HG03139 (cell line): Measurements from ENCODE around the gene ACKR4.
"Not testable (repeated sequence)": the region's sequence is repeated elsewhere in the genome, so short reads cannot be mapped to it uniquely, and the experiment has no call there.

Experiments used
- ATAC-seq: cut with Tn5 transposase; IDR thresholded peaks from one replicate; pipeline ENCODE4 v1.9.1; 2021; ENCODE audit not compliant: unreplicated experiment

Gene ACKR4

DNA sequence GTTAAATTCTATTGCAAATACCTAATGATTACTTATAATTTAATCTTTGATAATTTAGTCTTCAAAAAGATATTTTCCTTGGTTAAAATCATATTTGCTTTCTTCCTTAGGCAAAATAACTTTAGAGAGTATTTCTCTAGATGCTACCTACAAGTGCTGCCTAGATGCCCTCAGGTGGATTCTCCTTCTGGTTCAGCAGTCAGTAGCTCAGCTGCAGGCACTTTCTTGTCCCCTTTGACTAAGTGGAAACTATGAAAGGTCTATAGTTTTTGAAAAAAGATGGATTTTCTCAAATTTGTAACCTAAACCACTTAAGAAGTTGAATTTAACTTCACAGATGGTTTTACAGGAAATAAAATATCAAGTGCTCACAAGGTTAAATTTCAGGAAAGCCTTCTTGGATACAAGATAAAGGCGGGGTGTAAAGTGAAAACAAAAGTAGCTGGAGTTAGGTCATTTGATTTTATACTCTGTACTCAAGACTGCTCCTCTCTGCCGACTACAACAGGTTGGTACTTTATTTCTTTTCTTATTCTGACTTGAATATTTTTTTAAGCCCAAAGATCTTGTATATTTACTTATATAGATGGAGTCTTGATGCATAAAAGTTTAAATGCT lies at the start of gene ACKR4:
Gene ACKR4, plus strand, starts transcription at position 455 of the 618 bp plus-strand sequence. CDS start 3,128 bp downstream, outside the sequence.
- no peak for ATAC-seq

DNA sequence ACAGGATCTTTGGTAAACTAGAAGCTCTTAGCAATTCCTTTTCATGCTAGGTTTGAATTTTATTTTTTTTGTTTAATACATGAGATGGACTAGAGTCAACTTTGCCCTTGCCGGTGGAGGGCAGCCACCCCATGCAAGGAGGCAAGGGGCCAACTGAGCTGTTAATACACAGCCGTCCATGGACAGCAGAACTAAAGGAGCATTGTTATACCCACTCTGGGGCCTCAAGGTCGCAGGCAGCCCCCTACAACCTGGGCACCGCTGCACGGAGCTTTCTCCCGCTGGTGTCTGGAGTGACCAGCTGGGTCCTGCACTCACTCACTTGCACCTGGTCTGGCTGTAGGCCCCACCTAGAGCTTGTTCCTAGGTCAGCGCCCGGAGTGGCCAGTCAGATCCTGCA lies 47.9 kb upstream of the ACKR4 start:
- no peak for ATAC-seq

DNA sequence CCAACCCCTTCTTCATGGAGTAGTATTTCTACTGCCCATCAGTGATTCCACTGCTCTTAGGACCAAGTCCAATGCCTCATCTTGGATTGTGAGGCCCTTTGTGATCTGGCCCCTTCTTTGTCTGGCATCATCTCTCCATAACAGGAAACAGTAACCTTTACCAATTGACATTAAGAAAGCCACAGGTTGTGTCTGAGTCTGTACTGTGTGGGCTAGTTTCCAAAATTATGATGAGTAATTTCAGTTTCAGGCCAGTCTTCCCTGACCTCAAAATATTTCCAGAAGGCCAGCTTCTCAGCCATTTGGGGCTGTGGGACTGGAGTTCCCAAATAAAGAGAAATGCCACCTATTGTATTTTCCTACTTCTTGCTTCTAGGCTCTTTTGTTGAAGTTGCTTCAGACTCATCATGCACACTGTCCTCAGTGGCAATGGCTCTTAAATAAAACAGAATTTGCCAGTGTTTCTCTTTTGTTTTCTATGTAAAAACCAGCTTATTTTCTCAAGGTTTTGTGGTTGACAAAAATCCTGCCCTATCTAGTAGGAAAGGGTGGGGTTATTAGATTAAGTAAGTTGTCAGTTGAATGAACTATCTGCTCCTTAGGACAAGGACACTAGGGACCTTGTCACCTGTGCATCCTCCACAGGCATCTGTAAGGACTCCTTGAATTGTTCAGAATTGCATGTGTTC lies 47.0 kb upstream of the ACKR4 start:
- ATAC-seq = peak; percentile 77

DNA sequence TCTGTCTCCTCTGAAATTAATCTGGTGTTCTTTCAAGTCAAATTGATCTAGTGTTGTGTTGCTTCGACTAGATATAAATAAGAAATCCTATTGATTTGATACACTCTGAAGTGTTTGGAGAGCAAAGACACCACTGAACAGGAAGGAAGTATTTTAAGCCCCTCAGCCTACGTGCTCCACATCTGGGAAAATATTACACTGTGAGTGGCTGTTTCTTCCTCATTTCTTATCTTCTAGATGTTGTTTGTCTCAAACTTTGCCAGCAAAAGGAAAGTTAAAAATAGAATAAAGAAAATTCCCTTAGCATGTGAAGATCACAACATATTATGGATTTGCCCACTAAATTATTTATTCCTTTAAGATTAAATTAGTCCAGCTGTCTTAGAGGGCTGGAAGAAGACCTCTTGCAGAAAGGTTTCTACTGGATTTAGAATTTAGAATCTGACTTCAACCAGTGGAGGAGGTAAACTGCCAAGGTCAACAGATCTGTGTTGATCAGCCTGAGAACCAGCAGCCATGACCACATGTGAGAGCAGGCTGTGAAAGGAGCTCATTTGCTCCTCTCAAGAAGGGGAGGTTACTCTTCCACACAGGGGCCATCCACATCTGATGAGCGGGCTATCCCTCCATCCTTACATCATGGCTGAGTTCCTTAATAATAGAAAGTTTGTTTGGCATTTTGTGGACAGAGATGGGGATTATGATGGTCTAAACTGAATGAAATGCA lies 46.3 kb upstream of the ACKR4 start:
- no peak for ATAC-seq

DNA sequence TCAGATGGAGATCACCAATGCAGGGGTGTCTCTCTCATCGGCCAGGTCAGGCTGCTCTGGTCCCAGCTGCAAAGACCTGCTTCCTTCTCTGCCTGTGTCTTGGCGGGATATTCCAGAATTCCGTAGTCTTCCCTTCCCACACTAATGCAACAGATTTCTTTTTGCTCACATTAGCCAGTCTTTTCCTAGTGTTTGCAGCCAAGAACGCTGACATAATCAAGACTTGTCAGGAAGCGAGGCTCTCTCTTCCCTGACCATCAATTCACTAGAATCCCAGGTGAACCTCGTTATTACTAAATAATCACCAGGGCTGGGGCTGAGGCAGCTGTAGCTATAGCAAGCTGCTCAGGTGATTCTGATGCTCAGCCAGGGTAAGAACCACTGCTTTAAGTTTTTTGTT lies 43.2 kb upstream of the ACKR4 start:
- no peak for ATAC-seq

DNA sequence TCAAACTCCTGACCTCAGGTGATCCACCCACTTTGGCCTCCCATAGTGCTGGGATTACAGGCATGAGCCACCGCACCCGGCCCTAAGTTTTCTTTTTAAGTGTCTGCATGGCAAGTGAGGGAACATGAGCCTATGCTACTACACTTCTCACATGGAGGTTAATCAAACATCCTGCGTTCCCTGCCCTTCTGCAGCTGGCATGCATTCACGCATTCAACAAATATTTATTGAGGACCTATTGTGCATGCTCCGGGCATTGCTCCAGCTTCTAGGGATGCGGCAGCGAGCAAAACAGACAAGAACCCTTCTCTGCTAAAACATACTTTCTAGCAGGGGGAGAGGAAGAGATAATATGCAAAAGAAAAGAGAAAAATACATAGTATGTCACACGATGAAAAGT lies 42.6 kb upstream of the ACKR4 start:
- no peak for ATAC-seq

DNA sequence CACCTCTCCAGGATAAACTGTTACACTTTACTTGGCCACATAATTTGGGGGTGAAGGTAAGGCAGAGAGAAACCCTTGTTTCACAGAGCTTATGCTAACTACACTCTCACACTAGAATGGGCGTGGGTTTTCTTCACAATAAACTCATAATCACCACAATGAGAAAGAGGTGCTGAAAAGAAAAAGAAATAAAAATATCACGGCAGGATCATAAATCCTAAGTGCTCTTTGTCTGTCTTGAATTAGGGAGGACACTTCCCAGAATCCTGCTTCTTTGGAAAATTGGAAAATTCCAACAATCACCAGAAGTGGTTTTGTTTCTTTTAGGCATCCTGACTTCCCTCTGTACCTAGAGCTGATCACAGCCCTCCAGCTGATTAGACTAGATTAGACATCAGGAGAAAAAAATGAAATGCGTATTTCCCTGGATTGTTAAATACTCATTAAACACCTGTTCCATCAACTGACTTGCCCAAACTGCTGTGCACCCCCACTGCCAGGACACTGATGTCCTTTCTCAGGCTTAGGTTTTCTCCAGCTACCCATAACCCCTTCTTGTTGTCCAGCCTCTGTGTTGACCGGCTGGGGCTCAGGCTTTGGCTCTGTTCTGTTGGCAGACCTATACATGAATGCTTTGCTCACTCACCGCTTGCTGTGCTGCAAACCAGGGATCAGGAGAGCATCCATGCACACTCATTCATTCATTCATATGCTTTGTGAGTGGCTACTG lies 41.6 kb upstream of the ACKR4 start:
- ATAC-seq = no peak

DNA sequence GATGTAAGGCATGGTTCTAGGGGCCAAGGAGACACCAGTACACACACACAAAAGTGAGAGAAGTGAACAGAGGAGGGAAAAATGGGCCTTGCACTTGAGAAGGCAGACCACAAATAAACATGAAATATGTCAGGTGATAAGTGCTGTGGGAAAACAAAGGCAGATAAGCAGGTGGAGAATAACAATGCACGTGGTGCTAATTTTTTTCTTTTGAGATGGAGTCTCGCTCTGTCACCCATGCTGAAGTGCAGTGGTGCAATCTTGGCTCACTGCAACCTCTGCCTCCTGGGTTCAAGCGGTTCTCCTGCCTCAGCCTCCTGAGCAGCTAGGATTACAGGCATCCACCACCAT lies 41.1 kb upstream of the ACKR4 start:
- ATAC-seq = not testable (repeated sequence)

DNA sequence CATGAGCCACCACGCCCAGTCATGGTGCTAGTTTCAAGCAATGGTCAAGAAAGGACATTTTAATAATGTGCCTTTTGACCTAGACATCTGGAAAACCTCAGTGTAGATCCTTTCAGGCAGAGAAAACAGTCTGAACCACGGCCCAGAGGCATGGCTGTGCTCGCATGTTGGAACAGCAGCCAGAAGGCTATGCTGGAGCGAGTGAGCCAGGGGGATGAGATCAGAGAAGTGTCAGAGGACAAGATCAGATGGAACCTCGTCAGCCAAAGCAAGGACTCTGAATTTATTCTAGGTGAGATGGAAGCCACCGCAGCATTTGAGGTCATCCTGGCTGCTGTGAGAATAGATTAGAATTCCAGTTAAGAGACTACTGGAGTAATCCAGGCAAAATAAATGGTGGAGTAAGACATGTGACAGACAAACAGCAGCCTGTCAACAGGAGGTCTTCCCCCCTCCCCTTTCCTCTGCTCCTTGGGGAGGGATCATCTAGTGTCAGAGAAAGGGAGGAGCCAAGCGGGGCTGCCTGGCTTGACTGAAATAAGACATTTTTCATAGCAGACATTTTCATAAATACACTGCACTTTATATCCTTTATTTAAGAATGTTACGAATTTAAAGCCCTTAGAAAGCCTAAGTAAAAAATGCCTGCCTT lies 40.4 kb upstream of the ACKR4 start:
- ATAC-seq = no peak

DNA sequence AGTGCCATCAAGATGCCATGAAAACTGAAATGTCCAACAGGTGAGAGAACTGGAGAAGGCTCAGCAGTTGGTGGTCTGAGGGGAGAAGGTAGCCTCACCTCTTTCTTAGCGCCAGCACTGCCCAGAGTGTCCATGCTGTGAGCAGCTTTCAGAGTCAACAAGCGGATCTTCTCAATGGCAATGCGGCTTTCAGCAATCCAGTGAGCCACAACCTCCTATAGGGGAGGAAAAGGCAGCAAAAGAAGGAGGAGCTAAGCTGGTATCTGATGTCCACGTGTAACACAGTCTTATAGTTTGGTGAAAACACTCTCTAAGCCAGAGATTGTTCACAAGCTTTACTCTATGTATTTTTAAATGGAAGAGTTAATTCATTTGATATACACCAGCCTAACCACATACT lies 36.1 kb upstream of the ACKR4 start:
- no peak for ATAC-seq

DNA sequence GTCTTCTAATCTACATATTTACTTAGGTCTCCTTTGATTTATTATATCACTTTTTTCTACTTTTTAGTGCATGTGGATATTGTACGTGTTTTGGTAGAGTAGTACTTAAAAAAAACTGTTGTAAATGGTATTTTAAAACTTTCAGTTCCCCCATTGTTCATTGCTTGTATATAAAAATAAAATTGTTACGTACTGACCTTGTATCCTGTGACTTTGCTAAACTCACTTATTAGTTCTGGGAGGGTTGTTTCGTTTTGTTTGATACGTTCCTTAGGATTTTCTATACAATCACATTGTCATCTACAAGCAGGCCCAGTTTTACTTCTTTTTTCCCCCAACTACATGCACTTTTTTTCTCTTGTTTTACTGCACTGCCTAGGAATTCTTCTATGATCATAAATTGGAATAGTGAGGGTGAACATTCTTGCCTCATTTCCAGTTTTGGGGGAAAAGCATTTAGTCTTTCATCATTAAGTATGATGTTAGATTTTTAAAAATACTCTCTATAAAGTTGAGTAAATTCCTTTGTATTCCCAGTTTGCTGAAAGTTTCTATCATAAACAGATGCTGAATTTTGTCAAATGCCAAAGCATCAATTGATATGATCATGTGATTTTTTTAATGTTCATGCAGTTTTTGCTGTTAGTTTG lies 33.5 kb upstream of the ACKR4 start:
- ATAC-seq = no peak

DNA sequence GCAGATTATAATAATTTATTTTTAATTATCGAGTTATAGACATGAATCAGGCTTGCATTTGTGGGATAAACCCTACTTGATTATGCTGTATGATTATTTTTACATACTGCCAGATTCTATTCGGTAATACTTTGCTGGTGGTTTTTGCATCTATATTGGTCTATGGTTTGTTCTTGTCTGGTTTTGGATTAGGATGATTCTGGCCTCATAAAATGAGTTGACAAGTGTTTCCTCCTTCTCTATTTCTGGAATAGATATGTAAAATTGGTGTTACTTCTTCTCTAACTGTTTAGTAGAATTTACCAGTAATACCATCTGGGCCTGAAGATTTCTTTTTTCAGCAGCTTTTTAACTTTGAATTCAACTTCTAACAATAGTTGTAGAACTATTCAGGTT lies 33.0 kb upstream of the ACKR4 start:
- no peak for ATAC-seq

DNA sequence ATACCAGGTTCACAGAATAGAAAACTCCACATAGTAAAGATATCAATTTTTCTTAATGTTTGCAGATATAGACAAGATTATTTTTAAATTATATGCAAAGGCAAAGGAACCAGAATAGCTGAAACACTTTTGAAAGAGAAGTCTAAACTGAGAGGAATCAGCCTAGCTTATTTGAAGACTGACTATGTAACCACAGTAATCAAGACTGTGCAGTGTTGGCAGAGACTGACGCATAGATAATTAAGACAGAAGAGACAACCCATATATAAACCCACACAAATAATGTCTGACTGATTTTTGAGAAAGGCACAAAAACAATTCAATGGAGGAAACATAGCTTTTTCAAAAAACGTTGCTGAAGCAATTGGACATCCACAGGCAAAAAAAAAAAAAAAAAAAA lies 28.6 kb upstream of the ACKR4 start:
- no peak for ATAC-seq

DNA sequence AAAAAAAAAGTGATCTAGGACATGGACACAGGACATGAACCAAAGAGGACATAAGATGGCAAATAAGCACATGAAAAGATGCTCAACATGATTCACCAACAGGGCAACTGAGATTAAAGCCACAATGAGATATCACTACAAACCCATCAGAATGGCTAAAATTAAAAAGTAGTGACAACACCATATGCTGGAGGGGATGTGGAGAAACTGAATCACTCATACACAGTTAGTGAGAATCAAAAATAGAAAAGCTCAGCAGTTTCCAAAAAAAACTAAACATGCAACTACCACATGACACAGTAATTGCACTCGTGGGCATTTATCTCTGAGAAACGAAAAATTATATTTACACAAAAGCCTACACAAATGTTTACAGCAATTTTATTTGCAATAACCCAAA lies 27.9 kb upstream of the ACKR4 start:
- no peak for ATAC-seq

DNA sequence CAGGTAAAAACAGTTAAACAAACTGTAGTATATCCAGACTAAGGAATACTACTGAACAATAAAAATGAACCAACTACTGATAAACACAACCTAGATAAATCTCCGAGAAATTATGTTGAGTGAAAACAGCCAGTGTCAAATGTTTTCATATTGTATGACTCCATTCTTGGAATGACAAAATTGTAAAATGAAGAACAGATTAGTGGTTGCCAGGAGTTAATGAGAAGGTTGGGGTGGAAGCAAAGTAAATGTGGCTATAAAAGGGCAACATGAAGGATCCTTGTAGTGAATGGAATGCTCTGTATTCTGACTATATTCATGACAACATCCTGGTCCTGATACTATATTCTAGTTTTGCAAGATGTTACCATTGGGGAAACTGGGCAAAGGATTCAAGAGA lies 27.5 kb upstream of the ACKR4 start:
- no peak for ATAC-seq

DNA sequence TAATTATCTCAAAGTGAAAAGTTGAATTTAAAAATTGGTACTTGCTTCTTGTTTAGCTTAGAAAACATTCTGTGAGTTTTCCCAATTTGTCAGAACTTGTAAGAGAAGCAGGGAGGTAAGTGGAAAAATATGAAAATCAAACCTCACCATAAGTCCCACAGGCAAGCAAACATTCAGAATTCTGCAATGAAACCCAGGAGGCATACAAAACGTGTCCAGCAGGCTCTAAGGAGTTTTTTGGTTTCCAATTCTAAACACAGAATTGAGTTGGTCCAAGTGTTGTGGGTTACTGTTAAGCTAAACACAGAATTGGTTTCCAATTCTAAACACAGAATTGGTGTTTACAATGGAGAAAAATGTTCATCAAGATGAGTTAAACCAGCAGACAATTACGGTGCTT lies 27.1 kb upstream of the ACKR4 start:
- ATAC-seq = no peak

DNA sequence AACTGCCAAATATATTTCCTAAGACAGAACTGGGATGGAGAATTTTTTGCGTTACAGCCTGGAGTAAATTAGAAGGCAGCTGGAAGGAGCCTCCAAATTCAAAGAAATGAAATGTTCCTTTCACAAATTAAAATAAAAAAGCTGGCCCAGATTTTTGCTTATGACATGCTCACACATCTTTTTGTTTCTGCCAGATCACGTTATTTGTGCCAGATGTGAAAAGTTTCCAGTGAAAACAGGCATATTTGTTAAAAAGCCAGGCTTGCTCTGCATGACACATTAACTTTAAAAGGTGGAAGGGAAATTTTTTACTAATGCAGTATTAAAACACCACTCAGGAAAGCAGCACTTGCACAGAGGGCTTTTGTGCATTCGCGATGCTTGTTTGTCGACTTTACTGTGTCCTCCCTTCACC lies 23.3 kb upstream of the ACKR4 start:
- ATAC-seq = no peak

DNA sequence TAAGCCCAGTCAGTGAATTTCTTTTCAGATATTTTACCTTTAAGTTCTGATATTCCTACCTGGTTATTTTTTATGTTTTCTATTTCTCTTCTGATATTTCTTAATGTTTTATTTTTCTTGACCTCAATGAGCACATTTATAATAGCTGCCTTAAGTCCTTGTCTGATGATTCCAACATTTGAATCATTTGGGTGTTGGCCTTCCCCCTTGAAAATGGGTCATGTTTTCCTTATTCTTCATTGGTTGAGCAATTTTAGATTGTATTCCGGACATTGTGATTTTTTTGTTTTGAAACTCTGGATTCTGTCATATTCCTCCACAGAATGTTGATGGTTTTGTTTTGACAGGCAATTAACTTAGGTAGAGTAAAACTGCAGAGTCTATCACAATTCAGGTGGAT lies 9.7 kb upstream of the ACKR4 start:
- no peak for ATAC-seq

DNA sequence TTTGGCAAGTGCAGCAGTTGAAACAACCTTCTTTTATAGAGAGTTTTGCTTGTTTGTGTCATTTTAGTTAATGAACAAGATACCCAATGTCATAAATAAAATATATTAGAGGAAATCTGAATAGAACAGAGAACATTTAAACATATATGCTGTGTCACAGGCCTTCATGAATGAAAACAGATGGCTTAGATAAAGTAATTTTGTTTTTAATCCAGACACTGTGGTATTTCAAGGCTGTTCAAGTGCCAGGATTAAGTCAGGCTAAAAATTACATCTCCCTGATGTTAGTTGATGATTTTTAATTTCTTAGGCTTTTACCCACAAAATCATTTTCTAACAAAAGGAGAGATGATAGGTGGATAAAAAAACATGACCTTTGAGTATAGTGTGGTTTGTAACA lies 4.9 kb upstream of the ACKR4 start:
- no peak for ATAC-seq

DNA sequence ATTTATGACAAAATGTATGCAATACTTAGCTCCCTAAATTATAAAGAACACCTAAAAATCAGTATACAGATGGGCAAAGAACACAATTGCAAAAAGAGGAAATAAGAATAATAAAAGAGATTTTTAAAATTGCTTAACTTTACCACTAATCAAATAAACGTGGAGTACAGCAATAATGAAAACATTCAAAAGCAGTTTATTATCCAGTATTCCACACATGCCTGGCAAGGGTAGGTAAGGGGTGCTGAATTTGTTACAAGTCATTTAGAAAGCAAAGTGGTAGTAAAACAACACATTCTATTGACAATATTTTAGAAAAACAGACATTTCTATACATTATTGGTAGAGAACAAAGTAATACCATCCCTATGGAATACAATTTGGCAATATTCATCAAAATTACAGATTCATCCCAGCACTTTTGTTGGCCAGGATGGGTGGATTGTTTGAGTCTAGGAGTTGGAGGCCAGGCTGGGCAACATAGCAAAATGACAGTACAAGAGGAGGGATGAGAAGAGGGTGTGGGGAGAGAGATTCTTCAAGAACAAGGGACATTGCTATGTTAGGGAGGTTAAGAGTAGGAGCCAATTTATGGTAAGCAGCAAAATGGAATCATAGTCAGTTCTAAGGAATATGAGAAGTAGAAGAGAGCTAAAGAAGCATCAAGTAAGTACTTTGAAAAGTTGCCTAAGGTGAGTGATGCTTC lies 3.7 kb upstream of the ACKR4 start:
- ATAC-seq = no peak
